SIG-M5 treated with dmso at 0.1 percent for 504 hours (cell line): ENCODE data around the gene WNK4.
"Not testable (repeated sequence)": the region's sequence is repeated elsewhere in the genome, so short reads cannot be mapped to it uniquely, and the experiment has no call there.

Experiments used
- DNase-seq: peaks from one replicate; lab custom pipeline; 2025; ENCODE audit not compliant: unreplicated experiment; lab: John Stamatoyannopoulos, UW

Gene WNK4

DNA sequence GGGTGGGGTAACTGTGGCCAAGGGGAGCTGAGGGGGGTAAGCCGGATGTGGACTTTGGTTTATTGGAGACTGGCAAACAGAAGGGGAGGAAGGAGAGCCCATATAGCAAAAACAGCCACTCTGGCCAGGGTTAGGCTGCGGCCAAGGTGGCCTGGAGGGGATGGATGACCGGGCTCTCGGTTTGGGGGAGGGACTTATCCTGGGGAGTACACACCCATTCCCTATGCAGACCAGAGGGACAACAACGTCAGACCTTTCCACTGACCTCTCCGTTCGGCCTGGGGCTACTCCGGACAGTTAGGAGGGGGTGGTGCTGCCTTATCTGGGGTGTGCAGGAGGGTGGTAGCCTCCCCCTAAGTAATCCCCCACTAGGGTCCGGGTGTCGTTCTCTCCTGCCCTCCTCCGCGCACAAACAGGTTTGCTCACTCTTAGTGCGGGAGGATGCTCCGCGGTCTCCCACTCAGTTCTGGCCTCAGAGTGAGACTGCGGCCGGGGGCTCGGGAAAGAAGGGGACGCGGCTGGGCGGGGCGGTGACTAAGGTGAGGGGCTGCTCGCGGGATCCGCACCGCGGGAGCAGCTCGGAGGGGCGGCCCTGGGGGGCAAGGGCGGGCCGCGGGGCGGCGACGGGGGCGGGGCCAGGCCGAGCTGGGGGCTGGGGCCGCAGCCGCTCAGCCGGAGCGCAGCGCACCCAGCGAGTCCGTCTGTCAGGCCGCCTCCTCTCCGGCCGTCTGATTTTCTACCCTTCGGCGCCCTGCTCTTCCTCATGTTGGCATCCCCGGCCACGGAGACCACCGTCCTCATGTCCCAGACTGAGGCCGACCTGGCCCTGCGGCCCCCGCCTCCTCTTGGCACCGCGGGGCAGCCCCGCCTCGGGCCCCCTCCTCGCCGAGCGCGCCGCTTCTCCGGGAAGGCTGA, at the start of gene WNK4:
WNK4 (plus strand) TSS at position 675 of the 915 bp plus-strand sequence; CDS start at position 764, 89 bp downstream.
- no peak for DNase-seq

- DNase-seq = no peak
Measured at GRCh38 chr17:42740699-42741098, 39.7 kb upstream of the WNK4 start.

GRCh38 chr17:42742916-42743315, 37.5 kb upstream of the WNK4 start:
- DNase-seq = not testable (repeated sequence)

DNA sequence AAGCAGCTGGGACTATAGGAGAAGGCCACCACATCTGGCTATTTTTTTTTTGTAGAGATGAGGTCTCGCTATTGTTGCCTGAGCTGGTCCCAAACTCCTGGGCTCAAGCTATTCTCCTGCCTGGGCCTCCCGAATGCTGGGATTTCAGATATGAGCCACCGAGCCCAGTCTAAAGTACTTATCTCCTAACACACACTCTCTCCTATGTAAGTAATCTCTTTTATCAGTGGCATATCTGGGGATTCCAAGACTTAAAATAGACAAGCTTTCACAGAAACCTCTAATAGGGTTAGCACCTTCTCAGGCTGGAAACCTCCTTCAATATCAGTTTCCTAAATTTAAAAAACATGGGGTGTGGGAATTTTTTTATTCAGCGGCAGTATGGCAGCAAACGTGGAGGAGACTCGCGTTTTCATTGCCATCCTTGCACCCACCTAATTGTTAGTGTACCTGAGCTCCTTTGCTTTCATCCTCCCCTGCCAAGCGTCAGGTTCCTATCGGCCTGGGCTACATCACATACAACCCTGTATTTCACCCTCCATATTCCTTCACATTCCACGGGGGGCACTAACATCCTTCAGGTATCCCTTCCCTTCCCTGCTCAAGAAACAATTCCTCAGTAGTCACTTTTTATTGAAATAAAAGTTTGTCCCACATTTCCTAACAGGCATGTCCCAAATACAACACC, 36.7 kb upstream of the WNK4 start:
- no peak for DNase-seq

DNA sequence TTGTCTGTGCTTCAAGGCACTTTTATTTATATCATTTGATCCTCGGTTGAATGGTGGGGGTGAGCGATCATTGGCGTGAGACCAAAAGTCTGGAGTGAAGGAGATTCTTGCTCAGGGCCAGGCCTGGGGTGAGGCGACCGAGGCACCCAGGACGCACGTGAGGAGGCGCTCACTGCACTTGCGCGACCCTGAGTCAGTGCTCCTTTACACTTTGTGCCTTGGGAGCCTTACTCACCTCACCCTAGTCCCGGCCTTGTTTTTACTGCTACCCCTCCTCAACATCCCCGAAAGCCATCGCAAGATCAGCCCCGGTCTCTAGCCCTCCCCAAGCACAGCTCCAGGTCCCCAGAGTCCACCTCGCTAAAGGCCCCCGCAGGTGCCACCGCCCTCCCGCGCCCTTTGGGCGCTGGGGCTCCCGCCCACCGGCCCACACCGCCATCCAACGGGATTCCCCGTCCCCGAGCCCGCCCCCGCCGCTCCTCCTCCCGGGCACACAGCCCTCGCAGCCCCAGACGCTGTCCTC, 36.1 kb upstream of the WNK4 start:
- peak; percentile 57 for DNase-seq

DNA sequence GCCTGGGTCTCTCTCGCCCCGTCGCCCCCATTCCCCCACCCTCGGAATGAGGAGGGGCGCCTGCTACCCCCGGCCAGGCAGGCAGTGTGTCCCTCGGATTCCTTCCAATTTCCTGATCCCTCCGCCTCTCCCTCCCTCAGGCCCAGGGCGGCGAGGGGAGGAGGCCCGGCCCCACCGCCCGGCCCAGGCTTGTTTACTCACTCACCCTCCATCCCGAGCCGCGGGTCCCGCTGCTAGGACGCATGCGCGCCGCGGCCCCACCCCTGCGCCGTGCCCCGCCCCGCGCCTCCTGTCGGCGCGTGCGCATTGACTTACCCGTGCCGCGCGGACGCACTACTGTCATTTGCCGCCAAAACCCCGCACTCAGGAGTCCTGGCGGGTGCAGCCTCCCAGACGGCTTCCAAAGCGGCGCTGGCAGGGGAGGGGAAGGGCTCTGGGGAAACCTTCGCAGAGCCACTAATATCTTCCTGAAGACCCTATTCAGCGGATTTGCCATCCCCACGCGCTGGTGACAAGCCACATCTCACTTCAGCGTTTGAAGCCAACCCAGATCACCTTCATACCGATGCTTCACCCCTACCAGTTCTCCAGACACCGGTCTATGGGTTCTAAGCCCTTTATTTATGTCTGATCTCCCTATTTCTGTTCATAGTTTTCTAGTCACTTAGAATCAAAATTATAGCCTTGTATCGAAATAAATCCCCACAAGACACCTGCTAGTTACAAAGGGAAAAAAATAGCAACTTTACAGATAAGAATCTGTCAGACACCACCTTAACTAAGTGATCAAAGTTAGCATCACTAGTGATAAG, 35.4 kb upstream of the WNK4 start, which contains the start of gene EZH1:
EZH1 (minus strand) TSS at position 235 of the 812 bp plus-strand sequence. CDS start 16,099 bp downstream, outside the sequence.
- peak; percentile 85 for DNase-seq

DNA sequence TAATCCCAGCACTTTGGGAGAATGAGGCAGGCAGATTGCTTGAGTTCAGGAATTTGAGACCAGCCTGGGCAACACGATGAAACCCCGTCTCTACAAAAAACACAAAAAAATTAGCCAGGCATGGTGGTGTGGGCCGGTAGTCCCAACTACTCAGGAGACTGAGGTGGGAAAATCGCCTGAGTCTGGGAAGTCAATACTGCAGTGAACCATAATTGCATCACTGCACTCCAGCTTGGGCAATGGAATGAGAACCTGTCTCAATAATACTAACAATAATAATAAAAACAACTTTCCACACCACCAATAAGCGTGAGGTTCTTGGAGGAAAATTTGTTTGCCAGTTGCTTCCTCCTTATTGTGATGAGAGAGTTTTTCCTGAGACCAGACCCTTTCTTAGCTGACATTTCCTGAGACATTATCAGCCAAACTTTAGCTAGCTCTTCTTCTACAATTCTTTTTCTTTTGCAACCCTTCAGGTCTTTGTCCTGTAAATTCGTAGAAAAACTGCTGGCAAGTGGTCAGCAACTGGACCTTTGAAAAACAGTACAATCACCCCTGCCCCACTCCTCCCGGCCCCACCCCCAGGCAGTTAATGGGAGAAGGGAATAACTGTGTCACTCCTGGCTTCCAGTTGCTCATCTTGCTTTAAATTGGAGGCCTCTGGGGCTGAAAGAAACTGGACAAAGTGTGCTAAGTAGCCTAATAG, 32.1 kb upstream of the WNK4 start:
- DNase-seq = no peak

DNA sequence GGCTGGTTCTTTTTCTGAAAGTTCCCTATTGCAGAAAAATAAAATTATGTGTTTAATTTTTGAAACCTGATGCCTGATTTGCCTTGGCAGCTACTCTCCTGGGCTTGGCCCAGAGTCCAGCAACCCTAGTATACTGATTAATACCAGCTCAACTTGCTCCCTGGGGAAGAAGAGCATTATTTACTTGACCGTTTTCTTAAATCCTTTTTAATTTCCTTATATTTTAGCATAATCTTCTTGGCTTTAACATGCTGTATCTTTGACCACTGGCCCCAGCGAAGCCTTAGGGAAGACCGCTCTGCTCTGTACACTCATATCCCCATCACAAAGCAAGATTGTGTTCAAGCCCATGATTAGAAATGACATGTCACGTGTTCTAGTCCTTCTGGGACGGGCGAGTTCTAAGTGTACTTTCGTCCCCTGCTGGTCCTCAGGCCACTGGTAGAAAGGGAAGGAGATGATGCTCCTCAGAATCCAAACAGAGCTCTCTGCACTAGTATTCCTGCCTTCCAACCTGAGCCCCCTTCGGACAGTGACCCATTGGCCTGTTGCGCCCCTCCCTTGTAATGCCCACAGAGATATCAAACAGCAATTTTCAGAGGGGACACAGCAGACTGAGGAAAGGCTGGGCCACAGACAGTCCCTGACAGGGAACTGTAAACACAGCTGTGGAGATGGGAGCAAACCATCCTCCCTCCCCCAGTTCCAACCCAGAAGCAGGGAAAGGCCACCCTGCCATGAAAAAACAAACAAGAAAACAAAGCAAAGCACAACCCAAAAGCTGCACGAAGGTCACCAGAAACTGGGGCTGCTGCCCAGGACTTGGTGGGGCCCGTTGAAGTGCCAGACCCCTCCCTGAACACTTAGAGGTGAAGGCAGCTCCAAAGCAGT, 31.3 kb upstream of the WNK4 start:
- DNase-seq = no peak

DNA sequence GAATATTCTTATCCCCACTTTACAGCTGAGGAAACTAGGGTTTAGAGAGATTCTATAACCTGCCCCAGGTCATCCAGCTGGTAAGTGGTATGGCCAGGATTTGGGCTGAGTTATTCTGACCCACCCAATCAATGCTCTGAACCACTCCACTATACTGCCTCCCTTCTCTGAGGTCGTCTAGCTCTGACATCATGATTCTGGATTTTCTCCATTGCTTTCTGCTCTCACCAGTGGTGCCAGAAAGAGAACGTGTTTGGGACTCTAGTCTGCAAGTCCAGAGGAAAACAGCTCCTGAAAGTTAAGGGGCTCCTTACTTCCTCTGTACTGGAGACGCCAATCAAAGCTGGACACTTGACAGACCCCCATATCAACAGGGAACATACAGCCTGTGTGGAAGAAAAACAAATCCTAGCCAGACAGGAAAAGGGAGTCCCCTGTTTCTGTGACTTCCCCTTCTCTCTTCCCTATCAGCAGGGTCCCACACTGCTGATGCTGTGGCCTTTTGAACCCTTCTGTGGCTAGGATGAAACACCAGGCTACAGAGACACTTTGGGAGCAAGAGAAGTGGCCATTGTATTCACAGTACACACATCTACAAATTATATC, 29.6 kb upstream of the WNK4 start:
- peak; percentile 45 for DNase-seq

GRCh38 chr17:42751628-42752027, 28.8 kb upstream of the WNK4 start:
- no peak for DNase-seq

DNA sequence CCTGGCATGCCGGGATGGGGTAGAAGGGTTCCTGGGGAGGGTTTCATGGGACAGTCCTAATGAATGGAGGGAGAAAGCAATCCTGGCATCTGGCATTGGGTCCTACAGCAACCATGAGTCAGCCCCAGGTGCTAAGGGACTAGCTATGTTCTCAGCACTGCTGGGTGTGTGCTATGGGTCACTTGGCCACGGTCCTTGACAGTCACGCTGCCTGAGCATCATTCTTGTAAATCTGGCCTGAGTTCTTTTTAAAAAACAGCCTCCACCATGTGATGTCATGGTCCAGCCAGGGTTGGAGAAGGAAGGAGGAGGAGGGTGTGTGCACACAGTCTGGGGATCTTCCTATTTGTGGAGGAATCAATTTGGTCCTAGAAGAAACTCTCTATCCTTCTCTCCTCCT, 25.6 kb upstream of the WNK4 start:
- DNase-seq = no peak

DNA sequence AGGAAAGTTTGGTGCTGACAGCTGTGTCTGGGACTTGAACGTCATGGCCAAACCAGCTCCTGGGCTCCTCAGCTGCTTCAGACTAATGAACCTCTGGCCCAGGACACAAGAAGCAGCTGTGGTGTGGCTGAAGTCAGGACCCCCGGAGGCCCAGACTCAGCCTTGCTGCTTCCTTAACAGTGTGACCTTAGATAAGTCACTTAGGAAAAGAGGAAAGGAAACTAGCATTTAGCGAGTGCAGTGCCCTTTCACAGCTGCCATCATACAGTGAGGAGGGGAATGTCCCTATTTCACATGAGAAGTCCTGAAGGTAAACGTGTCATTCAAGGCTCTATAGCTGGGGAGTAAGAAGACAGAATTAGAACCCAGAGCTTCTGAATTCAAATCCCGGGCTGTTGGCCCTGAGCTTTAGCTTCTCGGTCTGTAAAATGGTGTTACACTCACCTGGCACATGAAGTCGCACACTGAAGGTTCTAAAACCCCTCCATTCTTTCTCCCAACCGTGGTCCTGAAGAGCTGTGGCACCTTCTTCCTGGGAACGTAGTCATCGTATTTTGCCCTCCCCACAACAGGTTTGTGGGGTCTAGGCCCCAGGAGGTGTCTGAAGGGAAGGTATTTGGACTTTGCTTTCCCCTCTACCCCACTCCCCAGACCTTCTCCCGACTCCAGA, 20.3 kb upstream of the WNK4 start:
- DNase-seq = peak; percentile 82

DNA sequence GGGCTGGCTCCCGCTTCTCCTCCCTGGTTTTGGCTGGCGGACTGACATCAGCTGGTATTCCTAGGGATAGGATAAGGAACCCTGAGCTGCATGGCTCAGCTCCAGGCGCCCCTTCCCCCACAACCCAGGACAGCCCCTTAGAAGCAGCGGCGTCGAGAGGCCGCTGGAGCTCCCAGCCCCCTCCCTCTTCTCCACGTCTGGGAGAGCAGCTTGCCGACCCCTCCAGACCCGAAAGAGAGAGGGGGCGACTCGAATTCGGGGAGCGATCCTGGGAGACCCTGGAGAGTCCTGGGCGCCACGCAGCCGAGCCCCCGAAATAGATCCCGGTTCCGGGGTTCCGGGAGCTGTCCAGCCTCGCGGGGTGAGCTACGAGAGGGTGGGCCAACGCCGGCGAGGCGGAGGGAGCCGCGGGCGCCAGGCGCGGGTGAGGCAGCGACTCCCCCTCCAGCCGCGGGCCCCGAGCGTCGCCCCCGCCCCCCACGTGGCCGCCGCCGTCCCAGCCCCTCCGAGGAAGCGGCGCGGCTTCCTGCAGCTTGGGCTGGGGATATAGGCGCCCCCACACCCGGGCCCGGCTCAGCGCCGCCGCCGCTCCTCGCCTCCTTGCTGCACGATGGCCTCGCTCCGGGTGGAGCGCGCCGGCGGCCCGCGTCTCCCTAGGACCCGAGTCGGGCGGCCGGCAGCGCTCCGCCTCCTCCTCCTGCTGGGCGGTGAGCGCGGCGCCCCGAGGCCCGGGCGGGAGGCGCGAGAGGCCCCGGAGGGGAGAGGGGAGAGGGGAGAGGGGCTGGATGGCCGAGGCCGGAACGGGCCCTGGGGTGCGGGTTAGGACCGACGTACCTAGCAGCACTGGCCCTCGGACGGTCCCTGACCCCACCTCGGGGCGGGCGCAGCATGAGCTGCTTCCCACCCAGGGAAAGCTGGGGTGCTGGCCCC, 19.5 kb upstream of the WNK4 start, which contains the start of gene RAMP2:
RAMP2 (plus strand) TSS at position 576 of the 930 bp plus-strand sequence; CDS start at position 611, 35 bp downstream.
- no peak for DNase-seq

DNA sequence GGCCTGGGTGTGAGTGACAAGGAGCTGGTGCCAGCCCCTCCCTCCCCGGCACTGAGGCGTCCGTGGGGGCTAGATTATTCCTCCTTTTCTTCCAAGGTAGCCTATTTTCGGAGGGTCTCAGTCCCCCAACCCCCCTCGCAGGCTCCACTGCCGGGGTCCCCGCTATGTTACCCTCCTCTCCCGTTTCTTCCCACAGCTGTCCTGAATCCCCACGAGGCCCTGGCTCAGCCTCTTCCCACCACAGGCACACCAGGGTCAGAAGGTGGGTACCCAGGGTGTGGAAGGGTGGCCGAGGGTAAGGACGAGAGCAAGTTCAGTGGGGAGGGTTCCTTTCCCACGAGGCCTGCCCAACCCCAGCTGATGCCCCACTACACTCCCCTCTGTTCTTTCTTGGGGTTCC, 18.8 kb upstream of the WNK4 start:
- DNase-seq = no peak

DNA sequence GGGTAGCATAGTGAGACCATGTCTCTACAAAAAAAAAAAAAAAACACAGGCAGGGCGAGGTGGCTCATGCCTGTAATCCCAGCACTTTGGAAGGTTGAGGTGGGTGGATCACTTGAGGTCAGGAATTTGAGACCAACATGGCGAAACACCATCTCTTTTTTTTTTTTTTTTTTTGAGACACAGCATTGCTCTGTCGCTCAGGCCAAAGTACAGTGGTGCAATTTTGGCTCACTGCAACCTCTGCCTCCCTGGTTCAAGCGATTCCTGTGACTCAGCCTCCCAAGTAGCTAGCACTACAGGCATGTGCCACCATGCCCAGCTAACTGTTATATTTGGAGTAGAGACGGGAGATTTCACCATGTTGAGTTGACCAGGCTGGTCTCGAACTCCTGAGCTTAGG, 14.3 kb upstream of the WNK4 start:
- no peak for DNase-seq

DNA sequence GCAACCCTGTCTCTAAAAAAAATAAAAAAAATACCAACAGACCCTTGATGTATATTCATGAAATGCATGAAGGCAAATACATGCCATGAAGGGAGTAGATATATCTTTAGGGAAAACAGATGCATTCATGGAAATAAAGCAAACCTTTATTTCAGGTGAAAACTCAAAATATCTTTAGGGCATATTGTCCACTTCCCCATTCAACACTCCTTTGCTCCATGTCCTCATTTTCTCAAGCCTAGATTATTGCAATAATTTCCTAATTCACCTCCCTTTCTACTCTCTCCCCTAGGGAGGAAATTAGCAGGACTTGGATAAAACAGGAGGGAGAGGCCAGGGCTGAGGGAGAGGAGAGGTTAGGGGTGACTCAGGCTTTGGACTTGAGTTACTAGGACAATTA, 12.9 kb upstream of the WNK4 start:
- no peak for DNase-seq

GRCh38 chr17:42768006-42768405, 12.4 kb upstream of the WNK4 start:
- not testable (repeated sequence) for DNase-seq
